ENCODE results near the gene PSMA7. TPM values are rescaled to one million over a fixed set of nuclear protein-coding genes. Genes with fewer than 3 reads are reported as not detected.

Gene PSMA7
- total and polyA plus RNA-seq, 2 donors (not counting 1 experiment from before 2014, with no cell fraction given), result 140 to 252 TPM

GRCh38 chr20:62178316-62179161, 35.3 kb upstream of the PSMA7 start:
- Histone ChIP-seq H3K27me3 (replicated peaks in 1 of 4; ENCODE audit: control extremely low read depth in 1 of 4, control insufficient read depth in 3 of 4, insufficient read depth in 4 of 4, low read length in 3 of 4) (no peaks in the 10 kb centered on the region), H3K4me3 (ENCODE audit: control extremely low read depth in 1 of 5, extremely low read depth in 1 of 5, insufficient read depth in 1 of 5, low read depth in 2 of 5, low read length in 4 of 5) (no peak overlapping the region), H3K9me3 (ENCODE audit: control extremely low read depth in 1 of 3, control insufficient read depth in 2 of 3, insufficient read depth in 1 of 3, low read length in 2 of 3) (no peaks in the 10 kb centered on the region), H3K4me2 (replicated peaks; ENCODE audit: low read depth, low read length, poor library complexity, severe bottlenecking) (no peak overlapping the region), H3K4me1 (ENCODE audit: control insufficient read depth in 2 of 2, insufficient read depth in 2 of 2, low read length in 2 of 2) (peaks cover 9% of the 10 kb centered on the region in 2 donors), H3K9ac (ENCODE audit: low read length) (no peak overlapping the region), H3K36me3 (replicated peaks in 1 of 2; ENCODE audit: control extremely low read depth in 1 of 2, control insufficient read depth in 1 of 2, extremely low read depth in 1 of 2, insufficient read depth in 2 of 2, low read length in 1 of 2) (no peaks in the 10 kb centered on the region), H3K27ac (ENCODE audit: low read length in 2 of 2) (no peak overlapping the region), H2AFZ (ENCODE audit: insufficient read depth, low read depth, low read length, poor library complexity, severe bottlenecking) (no peak overlapping the region), H4K20me1 (ENCODE audit: control insufficient read depth, insufficient read depth, low read length, poor library complexity, severe bottlenecking) (no peaks in the 10 kb centered on the region), H3K79me2 (ENCODE audit: control insufficient read depth, insufficient read depth, low read length) (peaks cover 14% of the 10 kb centered on the region)
- 96% methylated on average over 11 of the region's 19 CpGs for WGBS (ENCODE audit: insufficient coverage)
- Mint-ChIP-seq H3K27ac (no peak overlapping the region), H3K9me3 (ENCODE audit: insufficient read depth) (no peaks in the 10 kb centered on the region), H3K4me3 (no peak overlapping the region), H3K27me3 (no peaks in the 10 kb centered on the region), H3K4me1 (peaks cover 15% of the 10 kb centered on the region)
- ChIA-PET CTCF (no interaction called here), POLR2A (no interaction called here)
- intact Hi-C loops (cut with micrococcal nuclease), result no loop called here
- DNase-seq (no peak), ATAC-seq (ENCODE audit: low read depth) (no peak)
- no peak for TF ChIP-seq EZH2 (IDR thresholded peaks at IDR 0.05; ENCODE audit: borderline replicate concordance, insufficient read depth, low read depth, low read length, poor library complexity, severe bottlenecking)
- TF ChIP-seq CTCF (IDR thresholded peaks at IDR 0.05), result no peak

GRCh38 chr20:62177307-62177706, 34.1 kb upstream of the PSMA7 start:
- POLR2A ChIA-PET, result interaction anchor here (0.7 kb wide), 1 partner anchor 15 kb away, joined by 8 read pairs; no protein-coding TSS in a partner anchor
- peaks cover 5 to 6% of the 10 kb centered on the region in 2 donors for H3K4me1 ChIP-seq (ENCODE audit: control insufficient read depth in 2 of 2, insufficient read depth in 2 of 2, low read length in 2 of 2)
- no peak overlapping the region for H3K4me2 ChIP-seq (replicated peaks; ENCODE audit: low read depth, low read length, poor library complexity, severe bottlenecking)
- H3K4me3 ChIP-seq (ENCODE audit: control extremely low read depth in 1 of 5, extremely low read depth in 1 of 5, insufficient read depth in 1 of 5, low read depth in 2 of 5, low read length in 4 of 5), result no peak overlapping the region
- ATAC-seq (ENCODE audit: low read depth) (no peak), DNase-seq (no peak)
- H3K79me2 ChIP-seq (ENCODE audit: control insufficient read depth, insufficient read depth, low read length), result peaks cover 4% of the 10 kb centered on the region
- Mint-ChIP-seq H3K27ac (no peak overlapping the region), H3K9me3 (ENCODE audit: insufficient read depth) (no peaks in the 10 kb centered on the region), H3K4me3 (no peak overlapping the region), H3K4me1 (peaks cover 8% of the 10 kb centered on the region), H3K27me3 (no peaks in the 10 kb centered on the region)
- WGBS (ENCODE audit: insufficient coverage), result 98% methylated on average over 7 of the region's 9 CpGs
- no peaks in the 10 kb centered on the region for H3K36me3 ChIP-seq (replicated peaks in 1 of 2; ENCODE audit: control extremely low read depth in 1 of 2, control insufficient read depth in 1 of 2, extremely low read depth in 1 of 2, insufficient read depth in 2 of 2, low read length in 1 of 2)
- no peaks in the 10 kb centered on the region for H3K27me3 ChIP-seq (replicated peaks in 1 of 4; ENCODE audit: control extremely low read depth in 1 of 4, control insufficient read depth in 3 of 4, insufficient read depth in 4 of 4, low read length in 3 of 4)
- no peaks in the 10 kb centered on the region for H3K9me3 ChIP-seq (ENCODE audit: control extremely low read depth in 1 of 3, control insufficient read depth in 2 of 3, insufficient read depth in 1 of 3, low read length in 2 of 3)
- TF ChIP-seq EZH2 (IDR thresholded peaks at IDR 0.05; ENCODE audit: borderline replicate concordance, insufficient read depth, low read depth, low read length, poor library complexity, severe bottlenecking) (no peak), CTCF (IDR thresholded peaks at IDR 0.05) (no peak)
- H4K20me1 ChIP-seq (ENCODE audit: control insufficient read depth, insufficient read depth, low read length, poor library complexity, severe bottlenecking), result no peaks in the 10 kb centered on the region
- no peak overlapping the region for H3K9ac ChIP-seq (ENCODE audit: low read length)
- CTCF ChIA-PET, result interaction anchor here (0.7 kb wide), 1 partner anchor 41 kb away, joined by 3 read pairs; no protein-coding TSS in a partner anchor
- intact Hi-C loops (cut with micrococcal nuclease), result no loop called here
- no peak overlapping the region for H2AFZ ChIP-seq (ENCODE audit: insufficient read depth, low read depth, low read length, poor library complexity, severe bottlenecking)
- no peak overlapping the region for H3K27ac ChIP-seq (ENCODE audit: low read length in 2 of 2)
